ENCODE data around the gene ZFHX3. TPM values are rescaled to one million over a fixed set of nuclear protein-coding genes. Genes with fewer than 3 reads are reported as not detected.

ZFHX3 gene
- total and polyA plus RNA-seq, 2 of the 8 experiments (the other 6 are each of a cell fraction or from before 2014, with no cell fraction given) = 0.08 to 0.99 TPM

- ChIA-PET CTCF (ENCODE audit: partially characterized antibody) (interaction anchor here (1.4 to 2.1 kb wide), 4 partner anchors 10 to 114 kb away, joined by 4 to 5 read pairs (median 5); no protein-coding TSS in a partner anchor), POLR2A (ENCODE audit: partially characterized antibody) (no interaction called here)
- no peak overlapping the region for H3K18ac ChIP-seq (ENCODE audit: extremely low read depth, low read length)
- no peak overlapping the region for H3K4ac ChIP-seq (replicated peaks; ENCODE audit: insufficient read length, low read depth, low read length)
- H3K79me1 ChIP-seq (ENCODE audit: low read depth, low read length) = no peaks in the 10 kb centered on the region; the same call in 1 of the 2 replicates
- no peak overlapping the region for H4K5ac ChIP-seq (ENCODE audit: insufficient read length, low read depth, low read length)
- no peak for DNase-seq (ENCODE audit: low read depth in 1 of 2, low spot score in 2 of 2)
- H3K27me3 ChIP-seq (replicated peaks in 1 of 4; ENCODE audit: control insufficient read depth in 3 of 4, extremely low read depth in 1 of 4, insufficient read depth in 3 of 4, low read length in 3 of 4) = no peaks in the 10 kb centered on the region; a peak in 1 of 7 replicates
- H2AFZ ChIP-seq (ENCODE audit: low read length) = no peak overlapping the region
- no peak for FAIRE-seq
- H3K23ac ChIP-seq (ENCODE audit: insufficient read length) = no peak overlapping the region
- H2BK5ac ChIP-seq (ENCODE audit: low read depth, low read length) = no peak overlapping the region
- peaks cover 0 to 1% of the 10 kb centered on the region in 2 experiments for H4K20me1 ChIP-seq (replicated peaks in 1 of 2; ENCODE audit: control insufficient read depth in 1 of 2, insufficient read depth in 2 of 2, low read length in 2 of 2)
- peaks cover 0 to 6% (median 2%) of the 10 kb centered on the region in 4 experiments; a peak in 3 of 7 replicates for H3K4me1 ChIP-seq (replicated peaks in 1 of 4; ENCODE audit: control insufficient read depth in 3 of 4, insufficient read depth in 4 of 4, low read length in 3 of 4)
- WGBS, 2 experiments (ENCODE audit: extremely low coverage in 1 of 2, insufficient coverage in 1 of 2, insufficient read length in 1 of 2, insufficient replicate concordance in 2 of 2, low coverage in 1 of 2, low lambda C conversion rate in 2 of 2, missing lambda C conversion rate in 1 of 2) = 93% methylated on average over 3 of the region's 3 CpGs; no CpG with 5 or more reads in 1 of the 2 experiments
- no peak overlapping the region for H2BK12ac ChIP-seq (ENCODE audit: low read depth, low read length)
- H2BK120ac ChIP-seq (replicated peaks; ENCODE audit: low read depth, low read length) = no peak overlapping the region
- no peak overlapping the region for H2BK15ac ChIP-seq (ENCODE audit: low read length)
- no peaks in the 10 kb centered on the region for H3K36me3 ChIP-seq (ENCODE audit: control insufficient read depth in 2 of 4, insufficient read depth in 4 of 4, low read length in 3 of 4)
- no peak overlapping the region for H3K4me2 ChIP-seq (ENCODE audit: insufficient read depth in 1 of 2, low read depth in 2 of 2, low read length in 2 of 2)
- H3K56ac ChIP-seq (replicated peaks; ENCODE audit: insufficient read length, low read depth, low read length) = no peak overlapping the region
- no peak overlapping the region for H3K4me3 ChIP-seq (ENCODE audit: extremely low read depth in 1 of 4, insufficient read depth in 2 of 4, low read depth in 3 of 4, low read length in 4 of 4)
- no peaks in the 10 kb centered on the region for H3K79me2 ChIP-seq (ENCODE audit: control insufficient read depth in 1 of 2, insufficient read depth in 2 of 2, low read length in 2 of 2)
- no peak overlapping the region for H2AK5ac ChIP-seq (ENCODE audit: low read depth, low read length)
- no peak overlapping the region for H4K8ac ChIP-seq (ENCODE audit: extremely low read depth, insufficient read depth, low read length)
- H3K23me2 ChIP-seq (ENCODE audit: low read depth, low read length) = no peaks in the 10 kb centered on the region
- H4K91ac ChIP-seq (replicated peaks; ENCODE audit: insufficient read length, low read length) = no peak overlapping the region
- H3K27ac ChIP-seq (ENCODE audit: low read depth, low read length) = no peak overlapping the region
- no peaks in the 10 kb centered on the region for H3K9me3 ChIP-seq (ENCODE audit: insufficient read depth in 2 of 2, low read depth in 1 of 2, low read length in 1 of 2)
- no peak overlapping the region for H3K14ac ChIP-seq (ENCODE audit: insufficient read length)
- H2BK20ac ChIP-seq (ENCODE audit: low read length) = no peak overlapping the region
- H3K9ac ChIP-seq (replicated peaks in 1 of 4; ENCODE audit: extremely low read depth in 1 of 4, low read depth in 3 of 4, low read length in 3 of 4) = no peak overlapping the region
- TF ChIP-seq HDAC2 (IDR thresholded peaks at IDR 0.05; ENCODE audit: borderline replicate concordance in 1 of 2, low read depth in 2 of 2, low read length in 2 of 2) (no peak), POU5F1 (IDR thresholded peaks at IDR 0.05; ENCODE audit: low read depth, low read length) (no peak), RBBP5 (IDR thresholded peaks at IDR 0.05; ENCODE audit: borderline replicate concordance, low read depth, low read length) (no peak), RNF2 (IDR thresholded peaks at IDR 0.05; ENCODE audit: borderline replicate concordance, low read depth, low read length, missing control alignments, poor library complexity, severe bottlenecking) (no peak)
These were observed 101.9 kb downstream of the ZFHX3 start for GRCh38 chr16:72946063-72946462.
